NB4 (cell line): ENCODE results near the gene ASPHD2.

Experiments used
- DNase-seq: peaks from one replicate; pipeline ENCODE4 v3.0.0; 2010; ENCODE audit warnings: low read depth
- H3K4me3 ChIP-seq: one replicate; pipeline ENCODE4 v1.5.1; 2011; ENCODE audit warnings: mild to moderate bottlenecking, low read depth, low read length, moderate library complexity
- CTCF ChIP-seq: IDR thresholded peaks from one replicate; pipeline ENCODE4 v1.5.1; 2012; ENCODE audit warnings: low read depth, low read length
- MAX ChIP-seq: IDR thresholded peaks from 2 replicates; pipeline ENCODE4 v1.6.1; 2011; ENCODE audit warnings: low read depth, low read length
- MYC ChIP-seq: IDR thresholded peaks from 2 replicates; pipeline ENCODE4 v1.6.1; 2011; ENCODE audit warnings: low read depth, low read length
- POLR2A ChIP-seq: IDR thresholded peaks from 2 replicates; pipeline ENCODE4 v1.6.1; 2011; ENCODE audit warnings: mild to moderate bottlenecking; ENCODE audit not compliant: insufficient read length; ENCODE audit errors: extremely low read depth

ASPHD2 gene

DNA sequence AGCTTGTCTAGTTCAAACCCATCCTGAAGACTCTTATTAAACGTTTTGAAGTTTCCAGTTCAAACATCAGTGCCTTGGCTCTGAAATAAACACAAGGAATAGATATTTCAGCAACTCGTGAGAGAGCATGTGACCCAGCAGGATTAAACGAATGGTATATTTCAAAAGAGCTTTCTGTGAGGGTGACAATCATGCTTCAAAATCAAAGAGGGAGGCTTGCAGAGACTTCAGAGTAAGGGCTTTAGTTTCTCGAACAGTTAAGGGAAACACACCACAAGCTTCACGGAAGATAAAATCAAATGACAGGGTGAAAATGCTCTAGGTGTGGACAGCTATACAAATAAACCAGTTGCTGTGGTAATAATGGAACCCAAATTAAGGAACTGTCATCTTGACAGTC is 53.1 kb downstream of the ASPHD2 start:
- DNase-seq: no peak
- TF ChIP-seq POLR2A: no peak
- no peak for TF ChIP-seq CTCF
- TF ChIP-seq MYC: no peak
- no peak for TF ChIP-seq MAX
- peak overlapping the region; percentile 91 for H3K4me3 ChIP-seq

- peak overlapping the region; percentile 91 for H3K4me3 ChIP-seq
- no peak for DNase-seq
- TF ChIP-seq CTCF (no peak), POLR2A (no peak), MAX (no peak), MYC (no peak)
Measured at GRCh38 chr22:26483043-26483438, 54.0 kb downstream of the ASPHD2 start.

GRCh38 chr22:26483439-26484359 is 54.6 kb downstream of the ASPHD2 start, which contains the start of the genes HPS4 and SRRD:
Gene HPS4 (minus strand): TSS chr22:26483783. CDS start chr22:26481762, 2,021 bp downstream.
Gene SRRD (plus strand): TSS chr22:26483877. CDS start chr22:26483891, 14 bp downstream.
- peak within 1 kb of the TSS; percentile 100 for H3K4me3 ChIP-seq
- DNase-seq: peak; percentile 92
- peak; percentile 72 for TF ChIP-seq POLR2A
- peak; percentile 31 for TF ChIP-seq MYC
- TF ChIP-seq CTCF: no peak
- TF ChIP-seq MAX: peak; percentile 57

- peak; percentile 90 for TF ChIP-seq MAX
- TF ChIP-seq MYC: no peak; the same call in 1 of the 2 replicates
- no peak for TF ChIP-seq CTCF
- no peak for DNase-seq
- peak overlapping the region; percentile 100 for H3K4me3 ChIP-seq
Measured at GRCh38 chr22:26484360-26484706, 55.3 kb downstream of the ASPHD2 start.

DNA sequence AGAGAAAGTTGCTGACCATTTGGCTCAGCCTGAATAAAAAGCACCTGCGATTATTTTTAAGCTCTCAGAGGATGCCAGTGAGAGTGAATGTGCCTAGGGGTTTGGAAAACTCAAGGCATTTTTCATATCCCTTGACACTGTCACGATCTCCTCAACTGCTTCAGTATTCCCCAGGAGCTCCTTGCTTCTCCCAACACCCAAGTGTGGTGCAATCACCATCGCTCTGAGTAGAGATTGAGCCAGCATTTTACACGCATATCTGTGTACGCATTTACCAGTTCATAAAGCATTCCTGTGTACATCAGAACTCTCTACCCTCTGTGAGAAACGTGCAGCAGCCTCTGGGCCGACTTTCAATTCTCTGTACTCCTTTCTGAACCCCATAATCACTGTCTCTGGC is 56.0 kb downstream of the ASPHD2 start:
- DNase-seq: no peak
- TF ChIP-seq CTCF: no peak
- no peak for TF ChIP-seq MYC
- no peak for TF ChIP-seq POLR2A
- no peak for TF ChIP-seq MAX
- H3K4me3 ChIP-seq: peak overlapping the region; percentile 100
